Upper lobe of left lung (tissue), 4 donors: ENCODE data around the gene DPF3.

ENCODE experiments used
- EP300 ChIP-seq, 4 donors: sonication (generic); formaldehyde crosslinking; IDR thresholded peaks; one replicate each; pipeline ENCODE4 v1.5.1; 2017; ENCODE audit warnings: antibody characterized with exemption in 4 of 4, control low read depth in 2 of 4
- POLR2A ChIP-seq, 4 donors: fragments of 450-650 bp; IDR thresholded peaks; one replicate each; pipeline ENCODE4 v1.5.1; 2016 to 2017; ENCODE audit warnings: antibody characterized with exemption in 4 of 4, mild to moderate bottlenecking in 2 of 4
- POLR2AphosphoS5 ChIP-seq, 2 donors: sonication (generic); formaldehyde crosslinking; IDR thresholded peaks; one replicate each; pipeline ENCODE4 v1.5.1; 2017; ENCODE audit warnings: antibody characterized with exemption in 2 of 2
- TF ChIP-seq, protein P1 (sequence below), 6 experiments: fragments of 450-650 bp in 4 of 6; fragments of 200-600 bp in 2 of 6; sonication (generic) in 2 of 6; IDR thresholded peaks; one replicate each; pipeline ENCODE4 v1.5.1; 2016 to 2019; ENCODE audit warnings: antibody characterized with exemption in 6 of 6

DNA sequence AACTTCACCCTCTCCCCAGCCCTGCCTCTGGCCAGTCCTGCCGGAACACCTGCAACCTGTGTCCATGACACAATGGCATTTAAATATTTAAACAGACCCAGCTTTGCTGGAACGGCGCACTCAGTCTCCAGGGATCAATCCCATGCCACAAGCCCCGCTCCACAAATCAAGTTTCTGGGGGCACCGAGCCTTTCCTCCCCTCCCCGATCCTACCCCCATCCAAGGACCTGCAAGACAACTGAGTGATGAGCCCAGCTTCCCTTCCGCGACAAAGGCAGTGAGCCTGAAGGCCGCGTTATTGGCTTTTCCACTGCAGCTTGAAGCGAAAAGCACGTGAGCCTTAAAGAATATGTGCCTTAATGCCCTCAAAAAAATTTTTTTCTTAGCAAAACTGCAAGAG lies 185.7 kb downstream of the DPF3 start:
- TF ChIP-seq POLR2AphosphoS5 (IDR thresholded peaks at IDR 0.05), result no peak
- TF ChIP-seq, protein P1, sequence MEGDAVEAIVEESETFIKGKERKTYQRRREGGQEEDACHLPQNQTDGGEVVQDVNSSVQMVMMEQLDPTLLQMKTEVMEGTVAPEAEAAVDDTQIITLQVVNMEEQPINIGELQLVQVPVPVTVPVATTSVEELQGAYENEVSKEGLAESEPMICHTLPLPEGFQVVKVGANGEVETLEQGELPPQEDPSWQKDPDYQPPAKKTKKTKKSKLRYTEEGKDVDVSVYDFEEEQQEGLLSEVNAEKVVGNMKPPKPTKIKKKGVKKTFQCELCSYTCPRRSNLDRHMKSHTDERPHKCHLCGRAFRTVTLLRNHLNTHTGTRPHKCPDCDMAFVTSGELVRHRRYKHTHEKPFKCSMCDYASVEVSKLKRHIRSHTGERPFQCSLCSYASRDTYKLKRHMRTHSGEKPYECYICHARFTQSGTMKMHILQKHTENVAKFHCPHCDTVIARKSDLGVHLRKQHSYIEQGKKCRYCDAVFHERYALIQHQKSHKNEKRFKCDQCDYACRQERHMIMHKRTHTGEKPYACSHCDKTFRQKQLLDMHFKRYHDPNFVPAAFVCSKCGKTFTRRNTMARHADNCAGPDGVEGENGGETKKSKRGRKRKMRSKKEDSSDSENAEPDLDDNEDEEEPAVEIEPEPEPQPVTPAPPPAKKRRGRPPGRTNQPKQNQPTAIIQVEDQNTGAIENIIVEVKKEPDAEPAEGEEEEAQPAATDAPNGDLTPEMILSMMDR (IDR thresholded peaks at IDR 0.05), result no peak
- TF ChIP-seq POLR2A (IDR thresholded peaks at IDR 0.05), result no peak
- no peak for TF ChIP-seq EP300 (IDR thresholded peaks at IDR 0.05)
